IPS-11a (cell line): ENCODE measurements around the gene ZNF786.
"Not testable (repeated sequence)": the region's sequence is repeated elsewhere in the genome, so short reads cannot be mapped to it uniquely, and the experiment has no call there.

Source experiments
- H3K4me3 ChIP-seq: one replicate; pipeline ENCODE4 v1.5.1; 2013; ENCODE audit warnings: low read depth, low read length, control low read depth

Gene ZNF786

DNA sequence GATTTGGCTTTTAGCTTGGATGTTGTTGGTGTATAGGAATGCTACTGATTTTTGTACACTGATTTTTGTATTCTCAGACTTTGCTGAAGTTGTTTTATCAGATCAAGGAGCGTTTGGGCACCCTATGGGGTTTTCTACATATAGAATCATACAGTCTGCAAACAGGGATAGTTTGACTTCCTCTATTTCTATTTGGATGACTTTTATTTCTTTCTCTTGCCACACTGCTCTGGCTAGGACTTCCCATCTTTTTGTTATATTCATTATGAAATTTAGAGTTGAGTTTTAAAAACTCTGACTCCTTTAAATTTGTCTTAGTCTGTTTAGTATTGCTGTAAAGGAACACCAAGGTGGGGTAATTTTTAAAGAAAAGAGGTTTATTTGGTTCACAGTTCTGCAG, 4.7 kb downstream of the ZNF786 start:
- no peak overlapping the region for H3K4me3 ChIP-seq

DNA sequence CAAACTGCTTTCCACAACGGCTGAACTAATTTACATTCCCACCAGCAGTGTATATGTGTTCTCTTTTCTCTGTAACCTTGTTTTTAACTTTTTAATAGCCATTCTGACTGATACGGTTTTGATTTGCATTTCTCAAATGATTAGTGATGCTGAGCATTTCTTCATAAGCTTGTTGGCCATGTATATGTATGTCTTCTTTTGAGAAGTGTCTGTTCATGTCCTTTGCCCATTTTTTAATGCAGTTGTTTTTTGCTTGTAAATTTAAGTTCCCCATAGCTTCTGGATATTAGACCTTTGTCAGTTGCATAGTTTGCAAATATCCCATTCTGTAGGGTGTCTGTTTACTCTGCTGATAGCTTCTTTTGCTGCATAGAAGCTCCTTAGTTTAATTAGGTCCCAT, 6.1 kb downstream of the ZNF786 start:
- H3K4me3 ChIP-seq, result no peak overlapping the region

DNA sequence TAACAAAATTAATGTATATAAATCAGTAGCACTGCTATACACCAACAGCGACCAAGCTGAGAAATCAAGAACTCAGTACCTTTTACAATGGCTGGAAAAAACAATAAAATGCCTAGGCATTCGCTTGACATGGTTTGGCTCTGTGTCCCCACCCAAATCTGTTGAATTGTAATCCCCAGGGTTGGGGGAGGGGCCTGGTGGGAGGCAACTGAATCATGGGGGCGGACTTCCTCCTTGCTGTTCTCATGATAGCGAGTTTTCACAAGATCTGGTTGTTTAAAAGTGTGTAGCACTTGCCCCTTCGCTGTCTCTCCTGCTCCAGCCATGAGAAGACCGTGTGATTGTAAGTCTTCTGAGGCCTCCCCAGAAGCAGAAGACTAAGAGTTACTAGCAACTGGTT, 8.6 kb downstream of the ZNF786 start:
- no peak overlapping the region for H3K4me3 ChIP-seq

DNA sequence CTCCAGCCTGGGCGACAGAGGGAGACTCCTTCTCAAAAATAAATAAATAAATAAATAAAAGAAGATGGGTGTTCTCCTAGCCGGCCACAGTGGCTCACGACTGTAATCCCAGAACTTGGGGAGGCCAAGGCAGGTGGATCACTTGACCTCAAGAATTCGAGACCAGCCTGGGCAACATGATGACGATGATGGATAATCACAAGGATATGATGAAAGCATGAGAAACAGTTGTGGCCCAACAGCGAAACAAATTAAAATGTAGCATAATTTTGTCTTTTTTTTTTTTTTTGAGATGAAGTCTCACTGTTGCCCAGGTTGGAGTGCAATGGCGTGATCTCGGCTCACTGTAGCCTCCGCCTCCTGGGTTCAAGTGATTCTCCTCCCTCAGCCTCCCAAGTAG, 12.9 kb downstream of the ZNF786 start:
- H3K4me3 ChIP-seq, result no peak overlapping the region

DNA sequence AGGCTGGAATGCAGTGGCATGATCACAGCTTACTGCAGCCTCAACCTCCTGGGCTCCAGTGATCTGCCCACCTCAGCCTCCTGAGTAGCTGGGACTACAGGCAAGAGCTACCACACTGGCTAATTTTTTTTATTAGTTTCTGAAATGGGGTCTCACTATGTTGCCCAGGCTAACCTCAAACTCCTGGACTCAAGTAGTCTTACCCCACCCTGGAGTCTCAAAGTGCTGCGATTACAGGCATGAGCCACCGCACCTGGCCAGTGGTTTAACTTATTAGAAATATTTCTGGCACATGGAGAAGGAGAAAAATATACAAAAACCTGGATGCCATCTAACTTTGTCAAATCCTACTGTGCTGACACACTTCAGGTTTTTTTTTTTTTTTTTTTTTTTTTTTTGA, 15.2 kb downstream of the ZNF786 start:
- no peak overlapping the region for H3K4me3 ChIP-seq

DNA sequence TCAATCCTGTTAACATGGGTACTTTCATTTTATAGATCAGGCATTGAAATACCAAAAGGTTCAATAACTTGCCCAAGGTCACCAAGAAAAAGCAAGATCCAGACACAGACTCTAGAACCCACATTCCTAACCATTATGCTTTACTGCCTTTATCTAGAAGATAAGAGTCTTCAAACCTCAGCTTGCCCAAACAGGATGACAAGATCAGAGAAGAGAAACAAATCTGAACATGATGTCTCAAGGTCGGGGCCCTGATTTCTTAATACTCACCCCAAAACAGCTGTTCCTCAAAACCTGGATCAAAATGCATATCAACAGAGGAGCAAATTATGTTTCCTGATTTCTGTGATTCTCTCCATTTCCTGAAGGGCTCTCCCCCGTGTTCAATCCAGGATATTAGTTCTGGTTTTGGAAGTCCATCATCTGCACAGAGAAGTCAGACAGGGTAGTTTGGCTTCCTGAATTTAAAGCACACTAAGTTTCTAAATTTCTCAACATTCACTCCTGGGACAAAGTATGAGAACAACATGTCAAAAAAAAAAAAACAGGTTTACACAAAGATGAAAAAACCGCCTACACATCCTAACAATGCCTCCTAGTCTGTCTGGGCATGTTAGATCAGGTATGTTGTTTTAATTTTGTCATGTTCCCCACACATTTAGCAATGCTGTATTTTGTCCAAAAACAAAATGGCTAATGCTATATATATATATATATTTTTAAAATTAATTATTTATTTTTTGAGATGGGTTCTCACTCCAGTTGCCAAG, 16.2 kb downstream of the ZNF786 start:
- no peak overlapping the region for H3K4me3 ChIP-seq

DNA sequence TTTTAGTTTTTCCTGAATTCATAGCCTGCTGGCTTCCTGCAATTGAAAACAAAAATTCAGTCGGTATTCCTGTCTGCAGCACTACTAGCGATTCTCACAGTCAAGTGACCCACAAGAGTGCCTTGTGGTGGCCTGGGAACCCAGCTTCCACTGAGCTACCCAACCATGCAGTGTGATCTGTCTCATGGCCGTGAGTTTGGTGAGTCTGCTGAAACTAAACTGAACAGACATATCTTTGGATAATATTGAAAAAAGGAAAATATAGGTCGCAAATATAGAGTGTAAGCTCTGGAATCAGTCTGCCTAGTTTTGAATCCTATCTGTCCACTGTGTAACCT, 18.1 kb downstream of the ZNF786 start:
- no peak overlapping the region for H3K4me3 ChIP-seq

DNA sequence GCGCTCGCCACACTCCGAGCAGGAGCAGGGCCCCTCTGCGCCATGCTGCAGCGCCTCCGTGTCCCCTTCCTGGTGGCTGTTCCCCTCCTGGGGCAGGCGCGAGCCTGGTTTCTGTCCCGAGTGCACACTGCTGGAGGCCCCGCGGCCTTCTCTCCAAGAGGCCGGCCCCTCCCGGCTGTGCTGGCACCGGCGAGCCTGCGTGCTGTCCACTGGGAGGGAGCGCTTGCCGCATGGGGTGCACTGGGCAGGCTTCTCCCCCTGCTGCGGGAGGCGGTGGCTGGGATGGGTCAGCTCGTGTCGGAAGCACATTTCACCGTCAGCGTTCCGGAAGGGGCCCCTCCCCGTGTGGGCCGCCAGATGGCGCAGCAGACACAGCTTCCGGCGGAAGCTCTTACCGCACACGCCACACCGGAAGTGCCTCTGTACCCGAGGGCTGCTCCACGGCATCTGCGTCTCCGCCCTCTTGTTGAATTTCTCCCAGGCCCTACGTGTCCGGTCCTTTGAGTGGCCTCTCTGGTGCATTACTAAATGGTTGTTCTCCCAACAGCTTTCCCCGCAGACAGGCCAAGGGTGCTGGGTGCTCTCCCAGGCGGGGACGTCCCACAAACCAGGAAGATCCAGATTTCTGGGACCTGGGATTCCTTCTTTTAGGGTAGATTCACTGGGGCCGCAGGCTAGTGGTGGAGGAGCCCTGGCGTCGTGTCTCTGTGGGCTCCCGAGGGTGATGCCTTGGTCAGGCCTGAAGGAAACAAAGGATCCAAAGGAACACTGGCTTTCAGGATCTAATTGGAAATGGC, 18.7 kb downstream of the ZNF786 start:
- no peak overlapping the region for H3K4me3 ChIP-seq

DNA sequence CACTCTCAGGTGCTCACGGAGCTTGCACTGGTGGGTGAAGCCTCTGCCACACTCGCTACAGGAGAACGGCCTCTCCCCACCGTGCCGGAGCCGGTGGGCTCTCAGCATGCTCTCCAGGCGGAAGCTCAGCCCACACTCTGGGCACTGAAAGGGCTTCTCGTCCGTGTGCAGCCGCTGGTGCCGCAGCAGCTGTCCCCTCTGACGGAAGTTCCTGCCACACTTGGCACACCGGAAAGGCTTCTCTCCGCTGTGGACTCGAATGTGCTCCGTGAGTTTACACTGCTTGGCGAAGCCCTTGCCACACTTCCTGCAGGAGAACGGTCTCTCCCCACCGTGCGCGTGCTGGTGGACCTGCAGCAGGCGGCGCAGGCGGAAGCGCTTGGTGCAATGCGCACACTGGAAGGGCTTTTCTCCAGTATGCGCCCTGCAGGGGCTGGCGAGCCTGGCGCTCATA, 19.3 kb downstream of the ZNF786 start:
- no peak overlapping the region for H3K4me3 ChIP-seq

DNA sequence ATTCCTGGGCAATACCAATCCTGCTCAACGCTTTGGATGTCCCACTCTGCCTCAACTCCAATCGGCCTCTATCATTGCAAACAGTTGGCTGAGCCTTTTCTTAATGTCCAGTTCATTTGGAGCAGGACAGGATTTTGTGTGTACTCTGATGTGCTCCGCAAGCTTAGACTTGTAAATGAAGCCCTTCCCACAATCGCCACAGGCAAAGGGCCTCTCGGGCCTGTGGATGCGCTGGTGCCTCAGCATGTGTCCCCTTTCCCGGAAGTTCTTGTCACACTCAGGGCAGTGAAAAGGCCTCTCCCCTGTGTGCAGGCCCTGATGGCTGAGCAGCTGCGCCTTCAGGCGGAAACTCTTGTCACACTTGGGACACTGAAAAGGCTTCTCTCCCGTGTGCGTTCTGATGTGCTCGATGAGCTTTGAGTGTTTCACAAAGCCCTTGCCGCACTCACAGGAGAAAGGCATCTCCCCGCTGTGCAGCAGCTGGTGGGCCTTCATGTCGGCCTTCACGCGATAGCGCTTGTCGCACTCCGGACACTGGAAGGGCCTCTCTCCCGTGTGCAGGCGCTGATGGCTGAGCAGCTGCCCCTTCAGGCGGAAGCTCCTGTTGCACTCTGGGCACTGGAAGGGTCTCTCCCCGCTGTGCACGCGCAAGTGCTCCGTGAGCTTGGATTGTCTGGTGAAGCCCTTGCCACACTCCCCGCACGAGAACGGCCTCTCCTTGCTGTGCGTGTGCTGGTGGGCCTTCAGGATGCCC, 20.0 kb downstream of the ZNF786 start:
- no peak overlapping the region for H3K4me3 ChIP-seq

DNA sequence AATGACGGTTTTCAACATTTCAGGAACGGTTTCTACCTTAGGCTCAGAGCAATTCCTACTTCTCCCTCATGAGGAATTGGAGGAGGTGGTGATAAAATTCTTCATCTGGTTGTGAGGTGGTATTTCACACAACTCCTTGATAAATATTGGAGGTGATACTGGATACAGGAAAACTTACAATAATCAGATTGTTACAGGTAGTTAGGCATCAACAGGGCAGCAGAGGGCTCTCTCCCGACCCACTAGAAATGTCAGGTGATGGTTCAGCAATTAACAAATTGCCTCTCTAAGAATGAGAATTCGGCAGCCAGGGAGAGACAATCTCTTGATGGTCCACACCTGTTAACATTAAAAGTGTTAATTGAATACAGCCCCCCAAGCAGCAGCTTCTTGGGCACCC, 22.6 kb downstream of the ZNF786 start:
- H3K4me3 ChIP-seq, result no peak overlapping the region

DNA sequence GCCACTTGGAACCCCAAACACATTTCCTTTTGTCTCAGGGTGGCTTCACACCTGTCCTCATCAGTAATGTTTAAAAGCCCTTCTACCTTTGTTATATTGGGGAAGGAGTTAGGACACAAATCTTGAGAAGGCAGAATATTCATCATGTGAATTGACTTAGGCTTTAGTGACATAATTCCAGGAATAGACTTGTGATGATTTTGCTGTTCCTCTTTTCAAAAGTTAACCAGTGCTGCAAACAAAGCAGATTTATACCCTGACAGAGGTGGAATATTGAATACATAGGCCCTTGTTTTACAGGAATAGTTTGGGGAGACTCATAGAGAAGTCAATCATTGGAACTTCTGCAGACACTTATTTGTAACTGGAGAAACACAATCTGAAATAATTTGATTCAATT, 27.0 kb downstream of the ZNF786 start:
- no peak overlapping the region for H3K4me3 ChIP-seq

DNA sequence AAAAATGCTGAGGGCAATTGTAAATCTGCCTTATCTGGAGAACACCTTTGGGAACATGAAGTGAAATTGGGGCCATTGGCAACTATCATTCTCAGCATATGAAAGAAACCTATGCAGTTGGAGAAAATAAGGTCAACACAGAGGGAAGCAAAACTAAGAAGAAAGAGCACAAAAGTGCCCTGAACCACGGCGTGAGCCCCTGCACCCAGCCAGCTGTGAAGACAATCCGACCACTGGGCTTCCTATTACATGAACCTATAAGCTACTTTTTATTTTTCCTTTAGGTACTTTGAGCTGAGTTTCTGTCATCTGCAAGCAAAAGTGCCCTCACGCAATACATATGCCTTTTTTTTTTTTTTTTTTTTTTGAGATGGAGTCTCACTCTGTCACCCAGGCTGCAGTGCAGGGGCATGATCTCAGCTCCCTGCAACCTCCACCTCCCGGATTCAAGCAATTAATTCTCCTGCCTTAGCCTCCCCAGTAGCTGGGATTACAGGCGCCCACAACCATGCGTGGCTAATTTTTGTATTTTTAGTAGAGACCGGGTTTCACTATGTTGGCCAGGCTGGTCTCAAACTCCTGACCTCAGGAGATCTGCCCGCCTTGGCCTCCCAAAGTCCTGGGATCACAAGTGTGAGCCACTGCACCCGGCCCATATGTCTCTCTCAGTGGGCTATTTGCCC, 28.2 kb downstream of the ZNF786 start:
- not testable (repeated sequence) for H3K4me3 ChIP-seq

DNA sequence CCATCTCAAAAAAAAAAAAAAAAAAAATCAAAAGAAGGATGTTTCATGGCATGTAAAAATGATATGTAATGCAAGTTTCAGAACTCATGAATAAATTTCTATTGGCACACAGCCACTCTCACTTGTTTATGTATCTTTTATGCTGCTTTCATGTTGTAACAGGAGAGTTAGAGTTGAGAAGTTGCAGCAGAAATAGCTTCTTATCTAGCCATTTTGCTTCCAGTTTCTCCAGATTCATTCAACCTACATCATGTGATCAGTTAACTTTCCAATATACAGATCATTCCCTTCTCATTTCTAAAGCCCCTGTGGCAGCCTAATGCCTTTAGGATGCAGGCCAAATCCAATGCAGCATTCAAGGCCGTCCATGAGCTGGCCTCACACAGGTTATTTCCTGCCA, 30.4 kb downstream of the ZNF786 start:
- H3K4me3 ChIP-seq, result no peak overlapping the region

DNA sequence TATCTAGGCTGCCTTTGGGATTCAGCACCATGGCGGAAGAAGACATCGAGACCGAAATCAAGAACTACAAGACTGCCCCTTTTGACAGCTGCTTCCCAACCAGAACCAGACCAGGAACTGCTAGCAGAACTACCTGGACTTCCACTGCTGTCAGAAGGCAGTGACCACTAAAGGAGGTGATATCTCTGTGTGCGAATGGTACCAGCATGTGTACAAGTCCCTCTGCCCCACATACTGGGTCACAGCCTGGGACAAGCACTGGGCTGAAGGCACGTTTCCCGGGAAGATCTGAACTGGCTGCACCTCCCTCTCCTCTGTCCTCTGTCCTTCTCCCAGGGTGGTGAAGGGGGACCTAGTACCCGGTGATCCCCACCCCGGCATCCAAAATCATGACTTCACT, 36.6 kb downstream of the ZNF786 start:
- no peak overlapping the region for H3K4me3 ChIP-seq

DNA sequence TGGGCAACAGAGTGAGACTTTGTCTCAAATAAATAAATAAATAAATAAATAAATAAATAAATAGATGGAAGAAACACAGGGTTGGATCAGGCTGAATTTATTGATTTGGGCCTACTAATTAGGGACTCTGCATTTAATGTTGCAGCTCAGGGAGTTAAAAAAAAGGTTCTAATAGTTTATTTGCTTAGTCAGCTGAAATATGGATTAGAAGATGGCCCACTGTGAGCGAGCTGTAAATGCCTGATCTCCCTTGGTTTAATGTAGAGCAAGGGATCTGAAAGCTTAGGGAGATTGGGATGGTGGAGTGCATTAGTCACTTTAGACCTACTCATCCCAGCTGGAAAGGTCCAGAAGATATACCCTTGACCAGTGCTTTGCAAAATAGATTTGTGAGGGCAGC, 37.1 kb downstream of the ZNF786 start:
- no peak overlapping the region for H3K4me3 ChIP-seq

DNA sequence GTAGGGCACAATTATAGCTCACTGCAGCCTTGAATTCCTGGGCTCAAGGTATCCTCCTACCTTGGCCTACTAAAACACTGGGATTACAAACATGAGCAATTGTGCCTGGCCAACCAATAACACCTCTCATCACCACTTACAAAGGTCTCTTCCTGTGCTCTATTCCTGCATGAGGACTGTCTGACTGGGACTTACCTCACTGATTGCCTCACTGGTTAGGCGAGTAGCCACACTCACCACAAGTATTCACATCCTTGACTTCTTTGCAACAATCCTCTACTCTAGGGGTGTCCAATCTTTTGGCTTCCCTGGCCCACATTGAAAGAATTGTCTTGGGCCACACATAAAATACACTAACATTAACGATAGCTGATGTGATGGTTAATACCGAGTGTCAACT, 39.6 kb downstream of the ZNF786 start:
- H3K4me3 ChIP-seq, result no peak overlapping the region

DNA sequence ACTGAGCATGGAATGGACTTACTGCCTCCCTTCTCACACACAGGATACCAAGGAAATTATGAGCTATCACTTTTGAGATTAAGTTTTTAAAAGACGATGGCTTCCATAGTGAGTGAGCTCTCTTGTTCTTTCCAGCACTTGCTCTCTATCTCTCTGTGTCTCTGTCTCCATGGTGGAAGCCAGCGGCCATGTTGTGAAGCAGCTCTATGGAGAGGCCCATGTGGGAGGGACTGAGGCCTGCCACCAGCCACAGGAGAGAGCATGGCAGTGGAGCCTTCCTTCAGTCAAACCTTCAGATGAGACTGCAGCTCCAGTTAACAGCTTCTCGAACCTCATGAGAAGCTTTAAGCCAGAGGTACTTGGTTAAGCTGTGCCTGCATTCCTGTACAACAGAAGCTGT, 41.7 kb downstream of the ZNF786 start:
- no peak overlapping the region for H3K4me3 ChIP-seq

DNA sequence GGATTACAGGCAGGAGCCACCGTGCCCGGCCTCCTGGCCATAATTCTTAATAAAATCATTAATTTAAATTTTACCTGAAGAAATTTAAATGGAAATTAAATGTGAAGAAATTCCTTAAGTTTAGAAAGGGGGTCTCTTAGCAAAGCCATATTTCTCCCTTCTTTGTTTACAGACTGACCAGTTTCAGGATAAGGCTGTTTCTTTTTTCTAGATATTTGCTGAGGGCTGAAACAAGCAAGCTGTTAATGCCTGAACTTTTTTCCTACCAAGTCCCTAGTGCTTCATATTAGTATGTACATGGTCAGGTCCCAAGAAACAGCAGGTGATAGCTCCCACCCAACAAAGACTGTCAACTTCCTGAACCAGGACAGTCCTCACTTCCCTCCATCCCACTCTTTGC, 44.1 kb downstream of the ZNF786 start:
- H3K4me3 ChIP-seq, result no peak overlapping the region

DNA sequence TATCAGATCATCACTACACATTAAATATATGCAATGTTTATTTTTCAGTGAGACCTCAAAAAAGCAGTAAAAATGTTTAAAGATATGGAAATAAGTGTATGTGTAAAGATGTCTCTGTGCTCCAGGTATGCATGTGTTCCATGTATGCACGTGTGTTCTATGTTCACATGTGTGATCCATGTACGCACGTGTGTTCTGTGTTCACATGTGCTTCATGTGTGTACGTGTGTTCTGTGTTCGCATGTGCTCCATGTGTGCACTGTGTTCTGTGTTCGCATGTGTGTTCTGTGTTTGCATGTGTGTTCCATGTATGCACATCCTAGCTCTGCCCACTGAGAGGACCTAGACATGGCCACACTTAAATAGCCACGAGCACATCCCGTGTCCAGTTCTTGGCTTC, 46.6 kb downstream of the ZNF786 start:
- H3K4me3 ChIP-seq, result no peak overlapping the region

DNA sequence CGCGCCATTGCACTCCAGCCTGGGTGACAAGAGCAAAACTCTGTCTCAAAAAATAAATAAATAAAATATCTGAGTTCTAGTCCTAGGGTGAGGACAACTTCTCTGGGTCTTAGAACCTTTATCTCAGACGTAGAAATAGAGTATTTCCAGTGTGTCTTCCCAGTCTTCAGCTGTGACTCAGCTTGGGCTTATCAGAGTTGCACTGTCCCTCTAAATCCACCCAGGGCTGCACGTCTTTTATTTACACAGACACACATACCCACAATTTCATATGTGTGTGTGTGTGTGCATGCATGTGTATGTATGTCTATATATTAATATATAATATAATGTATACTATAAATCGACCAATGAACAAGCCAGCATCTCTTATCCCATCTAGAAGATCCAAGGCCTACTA, 49.2 kb downstream of the ZNF786 start:
- H3K4me3 ChIP-seq, result no peak overlapping the region
